ENCODE data around the gene RFX3. TPM values are rescaled to one million over a fixed set of nuclear protein-coding genes. Genes with fewer than 3 reads are reported as not detected.

Gene RFX3
- total RNA-seq, 1 experiment from 2014 or later, result 8.4 TPM

- H4K20me1 ChIP-seq (ENCODE audit: insufficient read depth), result no peaks in the 10 kb centered on the region
- no peaks in the 10 kb centered on the region for H3K36me3 ChIP-seq (ENCODE audit: low read depth)
- H3K9me3 ChIP-seq (ENCODE audit: insufficient read depth, low read depth), result no peaks in the 10 kb centered on the region
- H3K4me2 ChIP-seq, result no peak overlapping the region
- H3F3A ChIP-seq (ENCODE audit: insufficient read depth, low read depth), result no peaks in the 10 kb centered on the region
- no TSS peak for BruUV-seq (replicated peaks)
- no peak overlapping the region for H2AFZ ChIP-seq
- TF ChIP-seq CTCF (conservative IDR thresholded peaks at IDR 0.05) (no peak), EZH2 (IDR thresholded peaks at IDR 0.05; ENCODE audit: low read depth) (no peak)
- no peak for DNase-seq
- H3K9me2 ChIP-seq (ENCODE audit: insufficient read depth), result no peaks in the 10 kb centered on the region
- intact Hi-C loops (cut with micrococcal nuclease; ENCODE audit: unreplicated experiment), result no loop called here
- no peak overlapping the region for H3K27ac ChIP-seq
- H3K4me3 ChIP-seq, result no peak overlapping the region
- no peaks in the 10 kb centered on the region for H3K79me2 ChIP-seq (ENCODE audit: low read depth)
- ChIA-PET CTCF (no interaction called here), POLR2A (ENCODE audit: unreplicated experiment) (no interaction called here)
- H3K4me1 ChIP-seq (replicated peaks; ENCODE audit: insufficient read depth), result no peaks in the 10 kb centered on the region
- H3K27me3 ChIP-seq (ENCODE audit: insufficient read depth, low read depth), result no peaks in the 10 kb centered on the region
These were observed 254.2 kb downstream of the RFX3 start for GRCh38 chr9:3271581-3271980.

- CTCF ChIA-PET, result no interaction called here
These were observed 254.6 kb downstream of the RFX3 start for GRCh38 chr9:3271157-3271556.

GRCh38 chr9:3268223-3268622, 257.6 kb downstream of the RFX3 start:
- Histone ChIP-seq H3K27ac (no peak overlapping the region), H3K9me2 (ENCODE audit: insufficient read depth) (no peaks in the 10 kb centered on the region), H3K36me3 (ENCODE audit: low read depth) (no peaks in the 10 kb centered on the region), H3K4me1 (replicated peaks; ENCODE audit: insufficient read depth) (no peaks in the 10 kb centered on the region), H3F3A (ENCODE audit: insufficient read depth, low read depth) (no peaks in the 10 kb centered on the region), H2AFZ (no peak overlapping the region), H3K79me2 (ENCODE audit: low read depth) (no peaks in the 10 kb centered on the region), H3K27me3 (ENCODE audit: insufficient read depth, low read depth) (no peaks in the 10 kb centered on the region), H3K4me2 (no peak overlapping the region), H4K20me1 (ENCODE audit: insufficient read depth) (no peaks in the 10 kb centered on the region), H3K4me3 (no peak overlapping the region), H3K9me3 (ENCODE audit: insufficient read depth, low read depth) (no peaks in the 10 kb centered on the region)
- intact Hi-C loops (cut with micrococcal nuclease; ENCODE audit: unreplicated experiment), result no loop called here
- TF ChIP-seq EZH2 (IDR thresholded peaks at IDR 0.05; ENCODE audit: low read depth) (no peak), CTCF (conservative IDR thresholded peaks at IDR 0.05) (no peak)
- CTCF ChIA-PET, result no interaction called here
- DNase-seq, result no peak
- no TSS peak for BruUV-seq (replicated peaks)
- POLR2A ChIA-PET (ENCODE audit: unreplicated experiment), result no interaction called here

More at GRCh38 chr9:3271157-3271556, 254.6 kb downstream of the RFX3 start:
- Histone ChIP-seq H3K9me2 (ENCODE audit: insufficient read depth) (no peaks in the 10 kb centered on the region), H4K20me1 (ENCODE audit: insufficient read depth) (no peaks in the 10 kb centered on the region), H3K4me3 (no peak overlapping the region), H2AFZ (no peak overlapping the region), H3K4me1 (replicated peaks; ENCODE audit: insufficient read depth) (no peaks in the 10 kb centered on the region), H3K27me3 (ENCODE audit: insufficient read depth, low read depth) (no peaks in the 10 kb centered on the region), H3K79me2 (ENCODE audit: low read depth) (no peaks in the 10 kb centered on the region), H3K4me2 (no peak overlapping the region), H3K36me3 (ENCODE audit: low read depth) (no peaks in the 10 kb centered on the region), H3F3A (ENCODE audit: insufficient read depth, low read depth) (no peaks in the 10 kb centered on the region), H3K27ac (no peak overlapping the region), H3K9me3 (ENCODE audit: insufficient read depth, low read depth) (no peaks in the 10 kb centered on the region)
- no peak for DNase-seq
- POLR2A ChIA-PET (ENCODE audit: unreplicated experiment), result no interaction called here
- TF ChIP-seq EZH2 (IDR thresholded peaks at IDR 0.05; ENCODE audit: low read depth) (no peak), CTCF (conservative IDR thresholded peaks at IDR 0.05) (no peak)
- BruUV-seq (replicated peaks), result no TSS peak
- intact Hi-C loops (cut with micrococcal nuclease; ENCODE audit: unreplicated experiment), result no loop called here

All from PC-9 (cell line).